KBM-7 (cell line): ENCODE data around the gene SNX27.
"Not testable (repeated sequence)": the region's sequence is repeated elsewhere in the genome, so short reads cannot be mapped to it uniquely, and the experiment has no call there.

Experiments
- DNase-seq: peaks from one replicate; pipeline ENCODE4 v3.0.0-alpha.2; 2015
- in situ Hi-C: fragments of 300-500 bp; cut with MboI; formaldehyde crosslinking; loops from 2 replicates; pipeline ENCODE4 v1.14.3; 2020; ENCODE audit warnings: low sequenced_read_pairs, low pct_unique_long_range_greater_than_20kb, mixed read lengths

SNX27 gene

GRCh38 chr1:151715726-151716404, 104.0 kb downstream of the SNX27 start:
- DNase-seq = no peak
- in situ Hi-C loops = no loop called here

GRCh38 chr1:151716405-151716762, 104.5 kb downstream of the SNX27 start:
- in situ Hi-C loops = no loop called here
- DNase-seq = no peak

- DNase-seq = no peak
- in situ Hi-C loops = no loop called here
These were observed 105.2 kb downstream of the SNX27 start, which contains the start of gene CELF3 for GRCh38 chr1:151716771-151717631. CELF3 (minus strand) TSS chr1:151716803; CDS start chr1:151716020, 783 bp downstream.

- in situ Hi-C loops = no loop called here
- no peak for DNase-seq
These were observed 106.2 kb downstream of the SNX27 start for GRCh38 chr1:151718011-151718431.

- no peak for DNase-seq
- in situ Hi-C loops = no loop called here
These were observed 106.8 kb downstream of the SNX27 start for GRCh38 chr1:151718666-151719065.

GRCh38 chr1:151720125-151720524, 108.3 kb downstream of the SNX27 start:
- DNase-seq = peak; percentile 20
- in situ Hi-C loops = no loop called here

- in situ Hi-C loops = no loop called here
- peak; percentile 19 for DNase-seq
These were observed 108.7 kb downstream of the SNX27 start for GRCh38 chr1:151720554-151720953.

- in situ Hi-C loops = no loop called here
- no peak for DNase-seq
These were observed 109.3 kb downstream of the SNX27 start, which contains the start of gene RIIAD1 for GRCh38 chr1:151720974-151721787. RIIAD1 (plus strand) TSS chr1:151721522; CDS start chr1:151721537, 15 bp downstream.

GRCh38 chr1:151721788-151722510, 110.1 kb downstream of the SNX27 start:
- in situ Hi-C loops = no loop called here
- no peak for DNase-seq

GRCh38 chr1:151723726-151724370, 112.0 kb downstream of the SNX27 start:
- DNase-seq = no peak
- in situ Hi-C loops = no loop called here

GRCh38 chr1:151728151-151729054, 116.6 kb downstream of the SNX27 start:
- no peak for DNase-seq
- in situ Hi-C loops = no loop called here

GRCh38 chr1:151729157-151729965, 117.5 kb downstream of the SNX27 start:
- in situ Hi-C loops = no loop called here

GRCh38 chr1:151729966-151730291, 118.1 kb downstream of the SNX27 start:
- no peak for DNase-seq
- in situ Hi-C loops = no loop called here

More at GRCh38 chr1:151729157-151729965, 117.5 kb downstream of the SNX27 start:
- no peak for DNase-seq

GRCh38 chr1:151733126-151733525, 121.3 kb downstream of the SNX27 start:
- DNase-seq = no peak
- in situ Hi-C loops = no loop called here

- DNase-seq, in situ Hi-C loops: not testable (repeated sequence)
These were observed 122.1 kb downstream of the SNX27 start for GRCh38 chr1:151733995-151734394.

- in situ Hi-C loops = no loop called here
- no peak for DNase-seq
These were observed 125.2 kb downstream of the SNX27 start for GRCh38 chr1:151737026-151737425.

GRCh38 chr1:151737479-151737878, 125.6 kb downstream of the SNX27 start:
- in situ Hi-C loops = no loop called here
- DNase-seq = no peak
